WTC11 (cell line): Measurements from ENCODE around the gene PVALB. TPM values are rescaled to one million over a fixed set of nuclear protein-coding genes. Genes with fewer than 3 reads are reported as not detected.
"Not testable (repeated sequence)": the region's sequence is repeated elsewhere in the genome, so short reads cannot be mapped to it uniquely, and the experiment has no call there.

Experiments
- ATAC-seq: fragments of 200-7000 bp; cut with Tn5 transposase; 2 replicates; pipeline ENCODE4 v1.10.0; 2021; ENCODE audit warnings: mild to moderate bottlenecking, moderate library complexity
- CTCF ChIA-PET: fragments of 300-600 bp; sonication (Branson Sonifier 250); formaldehyde crosslinking; loops from one replicate; lab custom pipeline; 2021; ENCODE audit warnings: antibody characterized with exemption; lab: Charles Lee
- POLR2A ChIA-PET: fragments of 350-600 bp; sonication (Branson Sonifier 250); formaldehyde crosslinking; loops from one replicate; lab custom pipeline; 2021; ENCODE audit warnings: antibody characterized with exemption; lab: Charles Lee
- DNase-seq: peaks from one replicate; pipeline ENCODE4 v3.0.0; 2021; ENCODE audit warnings: low spot score
- H3K27ac Mint-ChIP-seq: 2 replicates; pipeline ENCODE4 v1.8.0; 2021; ENCODE audit warnings: mixed read lengths
- H3K27me3 Mint-ChIP-seq: 2 replicates; pipeline ENCODE4 v1.8.0; 2021; ENCODE audit warnings: low read depth, mild to moderate bottlenecking, moderate library complexity, mixed read lengths
- H3K36me3 Mint-ChIP-seq: 2 replicates; pipeline ENCODE4 v1.8.0; 2021; ENCODE audit warnings: mixed read lengths
- H3K4me1 Mint-ChIP-seq: 2 replicates; pipeline ENCODE4 v1.8.0; 2022; ENCODE audit warnings: mixed read lengths
- H3K4me3 Mint-ChIP-seq: 2 replicates; pipeline ENCODE4 v1.8.0; 2021; ENCODE audit warnings: mild to moderate bottlenecking, moderate library complexity, mixed read lengths
- H3K9me3 Mint-ChIP-seq: 2 replicates; pipeline ENCODE4 v1.8.0; 2021; ENCODE audit warnings: mixed read lengths
- CREB1 ChIP-seq: sonication (generic); formaldehyde crosslinking; IDR thresholded peaks from 2 replicates; pipeline ENCODE4 v1.8.0; 2023; ENCODE audit warnings: mild to moderate bottlenecking, missing genetic modification reagents
- GRHL2 ChIP-seq: fragments of 250-450 bp; sonication (Bioruptor Pico); IDR thresholded peaks from 2 replicates; pipeline ENCODE4 v1.8.0; 2022; ENCODE audit warnings: mild to moderate bottlenecking, moderate library complexity; ENCODE audit not compliant: insufficient replicate concordance, severe bottlenecking
- KAT7 ChIP-seq: sonication (generic); formaldehyde crosslinking; IDR thresholded peaks from 2 replicates; pipeline ENCODE4 v1.8.1; 2023; ENCODE audit warnings: missing genetic modification reagents, mild to moderate bottlenecking, borderline replicate concordance
- NFE2L1 ChIP-seq: sonication (generic); formaldehyde crosslinking; IDR thresholded peaks from 2 replicates; pipeline ENCODE4 v1.8.1; 2023; ENCODE audit warnings: missing genetic modification reagents
- NR2C2 ChIP-seq: sonication (generic); formaldehyde crosslinking; IDR thresholded peaks from 2 replicates; pipeline ENCODE4 v1.8.0; 2022; ENCODE audit warnings: mild to moderate bottlenecking, missing genetic modification reagents
- NR3C1 ChIP-seq: sonication (generic); formaldehyde crosslinking; conservative IDR thresholded peaks from 2 replicates; pipeline ENCODE4 v1.8.1; 2023; ENCODE audit warnings: low read depth, mild to moderate bottlenecking, missing genetic modification reagents
- PREB ChIP-seq: sonication (generic); formaldehyde crosslinking; IDR thresholded peaks from 2 replicates; pipeline ENCODE4 v1.8.1; 2022; ENCODE audit warnings: mild to moderate bottlenecking, missing genetic modification reagents, moderate library complexity, borderline replicate concordance
- RELA ChIP-seq: sonication (generic); formaldehyde crosslinking; IDR thresholded peaks from 2 replicates; pipeline ENCODE4 v1.8.1; 2022; ENCODE audit warnings: missing genetic modification reagents, mild to moderate bottlenecking, borderline replicate concordance
- TEAD1 ChIP-seq: sonication (generic); formaldehyde crosslinking; IDR thresholded peaks from 2 replicates; pipeline ENCODE4 v1.8.0; 2022; ENCODE audit warnings: mild to moderate bottlenecking, missing genetic modification reagents
- TP53 ChIP-seq: sonication (generic); formaldehyde crosslinking; IDR thresholded peaks from 2 replicates; pipeline ENCODE4 v1.8.1; 2023; ENCODE audit warnings: mild to moderate bottlenecking, missing genetic modification reagents
- ZNF121 ChIP-seq: sonication (generic); formaldehyde crosslinking; IDR thresholded peaks from 2 replicates; pipeline ENCODE4 v1.8.0; 2023; ENCODE audit warnings: missing genetic modification reagents
- ZNF263 ChIP-seq: sonication (generic); formaldehyde crosslinking; IDR thresholded peaks from 2 replicates; pipeline ENCODE4 v1.8.1; 2022; ENCODE audit warnings: low read depth, mild to moderate bottlenecking, moderate library complexity, missing genetic modification reagents
- ZNF416 ChIP-seq: fragments of 250-450 bp; sonication (Bioruptor Pico); IDR thresholded peaks from 2 replicates; pipeline ENCODE4 v1.9.0; 2021; ENCODE audit warnings: mild to moderate bottlenecking, inconsistent platforms
- ZNF425 ChIP-seq: fragments of 250-450 bp; sonication (Bioruptor Pico); conservative IDR thresholded peaks from 2 replicates; pipeline ENCODE4 v1.9.0; 2021; ENCODE audit warnings: mild to moderate bottlenecking
- total RNA-seq: library from RNA; stranded (reverse); gene quantifications from 3 replicates; pipeline ENCODE4 v1.2.3, GENCODE V29; 2021
- TF ChIP-seq, protein P1 (sequence below): sonication (generic); formaldehyde crosslinking; conservative IDR thresholded peaks from 2 replicates; pipeline ENCODE4 v1.8.1; 2023; ENCODE audit warnings: mild to moderate bottlenecking, low read depth, missing genetic modification reagents, moderate library complexity
- TF ChIP-seq, protein P2 (sequence below): sonication (generic); formaldehyde crosslinking; IDR thresholded peaks from 2 replicates; pipeline ENCODE4 v1.8.0; 2023; ENCODE audit warnings: missing genetic modification reagents, mild to moderate bottlenecking, borderline replicate concordance
- TF ChIP-seq, protein P3 (sequence below): fragments of 250-450 bp; sonication (Bioruptor Pico); IDR thresholded peaks from 2 replicates; pipeline ENCODE4 v1.9.0; 2021; ENCODE audit warnings: mild to moderate bottlenecking, borderline replicate concordance
- TF ChIP-seq, protein P4 (sequence below): sonication (generic); formaldehyde crosslinking; IDR thresholded peaks from 2 replicates; pipeline ENCODE4 v1.8.1; 2022; ENCODE audit warnings: low read depth, missing genetic modification reagents, borderline replicate concordance

PVALB gene
- total RNA-seq, 1 experiment from 2014 or later = 2.7 TPM

GRCh38 chr22:36755316-36755715, 61.5 kb downstream of the PVALB start:
- DNase-seq = no peak
- Mint-ChIP-seq H3K4me3 (no peak overlapping the region), H3K36me3 (no peaks in the 10 kb centered on the region), H3K9me3 (no peaks in the 10 kb centered on the region), H3K27me3 (peaks cover 18% of the 10 kb centered on the region), H3K4me1 (no peaks in the 10 kb centered on the region), H3K27ac (no peak overlapping the region)
- TF ChIP-seq GRHL2 (CRISPR knock-in tag) = no peak
- TF ChIP-seq, protein P1, sequence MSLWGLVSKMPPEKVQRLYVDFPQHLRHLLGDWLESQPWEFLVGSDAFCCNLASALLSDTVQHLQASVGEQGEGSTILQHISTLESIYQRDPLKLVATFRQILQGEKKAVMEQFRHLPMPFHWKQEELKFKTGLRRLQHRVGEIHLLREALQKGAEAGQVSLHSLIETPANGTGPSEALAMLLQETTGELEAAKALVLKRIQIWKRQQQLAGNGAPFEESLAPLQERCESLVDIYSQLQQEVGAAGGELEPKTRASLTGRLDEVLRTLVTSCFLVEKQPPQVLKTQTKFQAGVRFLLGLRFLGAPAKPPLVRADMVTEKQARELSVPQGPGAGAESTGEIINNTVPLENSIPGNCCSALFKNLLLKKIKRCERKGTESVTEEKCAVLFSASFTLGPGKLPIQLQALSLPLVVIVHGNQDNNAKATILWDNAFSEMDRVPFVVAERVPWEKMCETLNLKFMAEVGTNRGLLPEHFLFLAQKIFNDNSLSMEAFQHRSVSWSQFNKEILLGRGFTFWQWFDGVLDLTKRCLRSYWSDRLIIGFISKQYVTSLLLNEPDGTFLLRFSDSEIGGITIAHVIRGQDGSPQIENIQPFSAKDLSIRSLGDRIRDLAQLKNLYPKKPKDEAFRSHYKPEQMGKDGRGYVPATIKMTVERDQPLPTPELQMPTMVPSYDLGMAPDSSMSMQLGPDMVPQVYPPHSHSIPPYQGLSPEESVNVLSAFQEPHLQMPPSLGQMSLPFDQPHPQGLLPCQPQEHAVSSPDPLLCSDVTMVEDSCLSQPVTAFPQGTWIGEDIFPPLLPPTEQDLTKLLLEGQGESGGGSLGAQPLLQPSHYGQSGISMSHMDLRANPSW (CRISPR knock-in tag) = no peak
- no peak for TF ChIP-seq NR2C2 (CRISPR knock-in tag)
- TF ChIP-seq, protein P2, sequence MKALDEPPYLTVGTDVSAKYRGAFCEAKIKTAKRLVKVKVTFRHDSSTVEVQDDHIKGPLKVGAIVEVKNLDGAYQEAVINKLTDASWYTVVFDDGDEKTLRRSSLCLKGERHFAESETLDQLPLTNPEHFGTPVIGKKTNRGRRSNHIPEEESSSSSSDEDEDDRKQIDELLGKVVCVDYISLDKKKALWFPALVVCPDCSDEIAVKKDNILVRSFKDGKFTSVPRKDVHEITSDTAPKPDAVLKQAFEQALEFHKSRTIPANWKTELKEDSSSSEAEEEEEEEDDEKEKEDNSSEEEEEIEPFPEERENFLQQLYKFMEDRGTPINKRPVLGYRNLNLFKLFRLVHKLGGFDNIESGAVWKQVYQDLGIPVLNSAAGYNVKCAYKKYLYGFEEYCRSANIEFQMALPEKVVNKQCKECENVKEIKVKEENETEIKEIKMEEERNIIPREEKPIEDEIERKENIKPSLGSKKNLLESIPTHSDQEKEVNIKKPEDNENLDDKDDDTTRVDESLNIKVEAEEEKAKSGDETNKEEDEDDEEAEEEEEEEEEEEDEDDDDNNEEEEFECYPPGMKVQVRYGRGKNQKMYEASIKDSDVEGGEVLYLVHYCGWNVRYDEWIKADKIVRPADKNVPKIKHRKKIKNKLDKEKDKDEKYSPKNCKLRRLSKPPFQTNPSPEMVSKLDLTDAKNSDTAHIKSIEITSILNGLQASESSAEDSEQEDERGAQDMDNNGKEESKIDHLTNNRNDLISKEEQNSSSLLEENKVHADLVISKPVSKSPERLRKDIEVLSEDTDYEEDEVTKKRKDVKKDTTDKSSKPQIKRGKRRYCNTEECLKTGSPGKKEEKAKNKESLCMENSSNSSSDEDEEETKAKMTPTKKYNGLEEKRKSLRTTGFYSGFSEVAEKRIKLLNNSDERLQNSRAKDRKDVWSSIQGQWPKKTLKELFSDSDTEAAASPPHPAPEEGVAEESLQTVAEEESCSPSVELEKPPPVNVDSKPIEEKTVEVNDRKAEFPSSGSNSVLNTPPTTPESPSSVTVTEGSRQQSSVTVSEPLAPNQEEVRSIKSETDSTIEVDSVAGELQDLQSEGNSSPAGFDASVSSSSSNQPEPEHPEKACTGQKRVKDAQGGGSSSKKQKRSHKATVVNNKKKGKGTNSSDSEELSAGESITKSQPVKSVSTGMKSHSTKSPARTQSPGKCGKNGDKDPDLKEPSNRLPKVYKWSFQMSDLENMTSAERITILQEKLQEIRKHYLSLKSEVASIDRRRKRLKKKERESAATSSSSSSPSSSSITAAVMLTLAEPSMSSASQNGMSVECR = no peak
- TF ChIP-seq KAT7 (CRISPR knock-in tag) = no peak
- no peak for TF ChIP-seq NR3C1 (CRISPR knock-in tag)
- no peak for TF ChIP-seq TP53 (CRISPR knock-in tag)
- no peak for TF ChIP-seq CREB1
- TF ChIP-seq ZNF416 (CRISPR knock-in tag) = no peak
- TF ChIP-seq PREB (CRISPR knock-in tag) = no peak
- TF ChIP-seq TEAD1 (CRISPR knock-in tag) = no peak
- no peak for TF ChIP-seq RELA
- TF ChIP-seq, protein P3, sequence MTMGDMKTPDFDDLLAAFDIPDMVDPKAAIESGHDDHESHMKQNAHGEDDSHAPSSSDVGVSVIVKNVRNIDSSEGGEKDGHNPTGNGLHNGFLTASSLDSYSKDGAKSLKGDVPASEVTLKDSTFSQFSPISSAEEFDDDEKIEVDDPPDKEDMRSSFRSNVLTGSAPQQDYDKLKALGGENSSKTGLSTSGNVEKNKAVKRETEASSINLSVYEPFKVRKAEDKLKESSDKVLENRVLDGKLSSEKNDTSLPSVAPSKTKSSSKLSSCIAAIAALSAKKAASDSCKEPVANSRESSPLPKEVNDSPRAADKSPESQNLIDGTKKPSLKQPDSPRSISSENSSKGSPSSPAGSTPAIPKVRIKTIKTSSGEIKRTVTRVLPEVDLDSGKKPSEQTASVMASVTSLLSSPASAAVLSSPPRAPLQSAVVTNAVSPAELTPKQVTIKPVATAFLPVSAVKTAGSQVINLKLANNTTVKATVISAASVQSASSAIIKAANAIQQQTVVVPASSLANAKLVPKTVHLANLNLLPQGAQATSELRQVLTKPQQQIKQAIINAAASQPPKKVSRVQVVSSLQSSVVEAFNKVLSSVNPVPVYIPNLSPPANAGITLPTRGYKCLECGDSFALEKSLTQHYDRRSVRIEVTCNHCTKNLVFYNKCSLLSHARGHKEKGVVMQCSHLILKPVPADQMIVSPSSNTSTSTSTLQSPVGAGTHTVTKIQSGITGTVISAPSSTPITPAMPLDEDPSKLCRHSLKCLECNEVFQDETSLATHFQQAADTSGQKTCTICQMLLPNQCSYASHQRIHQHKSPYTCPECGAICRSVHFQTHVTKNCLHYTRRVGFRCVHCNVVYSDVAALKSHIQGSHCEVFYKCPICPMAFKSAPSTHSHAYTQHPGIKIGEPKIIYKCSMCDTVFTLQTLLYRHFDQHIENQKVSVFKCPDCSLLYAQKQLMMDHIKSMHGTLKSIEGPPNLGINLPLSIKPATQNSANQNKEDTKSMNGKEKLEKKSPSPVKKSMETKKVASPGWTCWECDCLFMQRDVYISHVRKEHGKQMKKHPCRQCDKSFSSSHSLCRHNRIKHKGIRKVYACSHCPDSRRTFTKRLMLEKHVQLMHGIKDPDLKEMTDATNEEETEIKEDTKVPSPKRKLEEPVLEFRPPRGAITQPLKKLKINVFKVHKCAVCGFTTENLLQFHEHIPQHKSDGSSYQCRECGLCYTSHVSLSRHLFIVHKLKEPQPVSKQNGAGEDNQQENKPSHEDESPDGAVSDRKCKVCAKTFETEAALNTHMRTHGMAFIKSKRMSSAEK = no peak
- TF ChIP-seq NFE2L1 = no peak
- TF ChIP-seq, protein P4, sequence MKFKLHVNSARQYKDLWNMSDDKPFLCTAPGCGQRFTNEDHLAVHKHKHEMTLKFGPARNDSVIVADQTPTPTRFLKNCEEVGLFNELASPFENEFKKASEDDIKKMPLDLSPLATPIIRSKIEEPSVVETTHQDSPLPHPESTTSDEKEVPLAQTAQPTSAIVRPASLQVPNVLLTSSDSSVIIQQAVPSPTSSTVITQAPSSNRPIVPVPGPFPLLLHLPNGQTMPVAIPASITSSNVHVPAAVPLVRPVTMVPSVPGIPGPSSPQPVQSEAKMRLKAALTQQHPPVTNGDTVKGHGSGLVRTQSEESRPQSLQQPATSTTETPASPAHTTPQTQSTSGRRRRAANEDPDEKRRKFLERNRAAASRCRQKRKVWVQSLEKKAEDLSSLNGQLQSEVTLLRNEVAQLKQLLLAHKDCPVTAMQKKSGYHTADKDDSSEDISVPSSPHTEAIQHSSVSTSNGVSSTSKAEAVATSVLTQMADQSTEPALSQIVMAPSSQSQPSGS (CRISPR knock-in tag) = no peak
- TF ChIP-seq ZNF263 (CRISPR knock-in tag) = no peak
- no peak for TF ChIP-seq ZNF425 (CRISPR knock-in tag)
- no peak for TF ChIP-seq ZNF121
- POLR2A ChIA-PET = interaction anchor here (0.6 kb wide), 1 partner anchor 277 kb away, joined by 3 read pairs; no protein-coding TSS in a partner anchor
- CTCF ChIA-PET = interaction anchor here (0.7 to 3.8 kb wide), 8 partner anchors 9 to 223 kb away, joined by 3 to 58 read pairs (median 4); partner anchors contain the start of gene IFT27
- no peak for ATAC-seq

DNA sequence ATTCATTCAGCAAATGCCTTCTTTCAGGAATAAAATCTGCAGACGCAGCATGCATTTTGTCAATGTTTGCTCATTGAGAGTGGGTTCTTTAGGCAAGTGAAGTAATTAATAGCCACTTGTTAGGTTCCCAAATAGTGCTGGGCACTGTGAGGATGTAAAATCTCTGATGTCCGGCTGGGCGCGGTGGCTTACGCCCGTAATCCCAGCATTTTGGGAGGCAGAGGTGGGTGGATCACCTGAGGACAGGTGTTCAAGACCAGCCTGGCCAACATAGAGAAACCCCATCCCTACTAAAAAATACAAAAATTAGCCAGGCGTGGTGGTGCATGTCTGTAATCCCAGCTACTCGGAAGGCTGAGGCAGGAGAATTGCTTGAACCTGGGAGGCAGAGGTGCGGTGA, 62.0 kb downstream of the PVALB start:
- H3K36me3 Mint-ChIP-seq, ATAC-seq, DNase-seq, H3K27ac Mint-ChIP-seq, H3K9me3 Mint-ChIP-seq, POLR2A ChIA-PET, H3K4me3 Mint-ChIP-seq, H3K4me1 Mint-ChIP-seq: not testable (repeated sequence)
- CTCF ChIA-PET = interaction anchor here (1.3 to 3.8 kb wide), 2 partner anchors 101 to 208 kb away, joined by 4 to 33 read pairs; no protein-coding TSS in a partner anchor
- H3K27me3 Mint-ChIP-seq = peaks cover 18% of the 10 kb centered on the region
